Measurements from ENCODE around the gene IFT122.
"Not testable (repeated sequence)": the region's sequence is repeated elsewhere in the genome, so short reads cannot be mapped to it uniquely, and the experiment has no call there.

DNA sequence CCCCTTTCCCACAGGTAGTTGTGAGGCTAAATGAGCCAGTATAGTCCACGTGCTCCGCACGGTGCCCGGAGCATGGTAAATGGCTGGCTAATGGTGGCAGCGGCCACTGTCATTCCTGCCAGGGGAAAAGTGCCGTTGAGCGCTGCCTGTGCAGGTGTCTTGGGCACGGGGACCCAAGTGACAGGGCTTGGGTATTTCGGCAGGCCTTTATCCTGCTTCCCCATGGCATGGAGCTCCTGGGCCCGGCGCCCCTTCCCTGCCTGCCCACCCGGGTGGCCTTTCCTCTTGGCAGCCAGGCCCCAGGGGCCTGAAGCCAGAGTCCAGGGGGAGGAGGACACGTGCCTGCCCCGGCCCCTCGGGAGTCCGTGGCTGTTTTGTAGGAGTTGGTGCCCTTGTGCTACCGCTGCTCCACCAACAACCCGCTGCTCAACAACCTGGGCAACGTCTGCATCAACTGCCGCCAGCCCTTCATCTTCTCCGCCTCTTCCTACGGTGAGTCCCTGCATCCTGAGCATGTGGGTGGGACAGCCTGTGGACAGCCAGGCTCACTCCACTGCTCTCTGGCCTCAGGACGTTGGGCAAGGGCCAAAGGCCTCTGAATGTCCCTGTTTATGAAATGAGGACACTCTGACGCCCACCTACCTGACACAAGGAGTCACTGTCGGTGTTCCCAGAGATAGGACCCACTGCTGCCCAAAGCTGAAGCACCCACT, 75.2 kb downstream of the IFT122 start:
- not testable (repeated sequence) for TF ChIP-seq BHLHE40 (IDR thresholded peaks at IDR 0.05; ENCODE audit: borderline replicate concordance); FOXK2 (IDR thresholded peaks at IDR 0.05); NFRKB (IDR thresholded peaks at IDR 0.05); ZNF384 (IDR thresholded peaks at IDR 0.05); ELF4 (IDR thresholded peaks at IDR 0.05); FOXM1 (IDR thresholded peaks at IDR 0.05; ENCODE audit: borderline replicate concordance); L3MBTL2 (conservative IDR thresholded peaks at IDR 0.05); CTBP1 (IDR thresholded peaks at IDR 0.05; ENCODE audit: borderline replicate concordance); FOXA1 (IDR thresholded peaks at IDR 0.05); LEF1 (IDR thresholded peaks at IDR 0.05; ENCODE audit: borderline replicate concordance)

Measured in HEK293T (cell line).